HG03175 (cell line): ENCODE measurements around the gene PIK3AP1.
"Not testable (repeated sequence)": the region's sequence is repeated elsewhere in the genome, so short reads cannot be mapped to it uniquely, and the experiment has no call there.

Experiments used
- ATAC-seq: cut with Tn5 transposase; IDR thresholded peaks from one replicate; pipeline ENCODE4 v1.9.1; 2021; ENCODE audit warnings: mild to moderate bottlenecking, moderate library complexity; ENCODE audit not compliant: unreplicated experiment

Gene PIK3AP1

DNA sequence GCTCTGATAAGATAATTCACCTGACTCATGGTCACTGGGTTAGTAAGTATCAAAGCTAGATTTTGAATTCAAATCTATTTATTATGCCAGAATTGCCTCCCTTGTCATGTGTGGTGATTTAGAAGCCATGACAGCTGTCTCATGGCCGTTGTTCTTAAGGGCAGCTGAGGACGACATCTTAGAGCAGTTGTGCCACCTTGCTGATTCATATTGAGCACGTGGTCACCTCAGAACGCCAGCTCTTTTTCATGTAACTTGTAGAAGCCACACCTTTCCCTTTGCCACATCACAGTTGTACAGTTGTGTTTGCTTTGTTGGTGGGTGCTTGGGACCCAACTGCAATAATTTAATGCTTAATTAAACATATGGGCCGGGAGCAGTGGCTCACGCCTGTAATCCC lies 4.3 kb upstream of the PIK3AP1 start:
- ATAC-seq, result no peak

DNA sequence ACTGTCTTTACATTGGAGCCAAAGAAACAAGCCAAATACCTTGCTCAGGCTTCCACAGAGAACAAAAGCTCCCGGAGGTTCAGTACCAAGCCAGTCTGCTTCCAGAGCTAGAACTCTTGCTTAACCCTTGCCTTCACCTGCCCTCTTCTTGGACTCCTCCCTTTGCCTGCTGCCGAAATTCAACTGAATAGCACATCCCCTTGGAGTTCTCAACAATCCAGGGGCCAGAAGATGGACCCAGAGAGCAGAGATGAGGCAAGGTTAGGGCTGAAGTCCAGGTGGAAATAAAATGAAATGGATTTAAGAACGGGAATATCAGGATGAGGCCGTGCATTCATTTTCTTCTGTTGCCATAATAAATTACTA lies 876 bp upstream of the PIK3AP1 start:
- ATAC-seq, result no peak

DNA sequence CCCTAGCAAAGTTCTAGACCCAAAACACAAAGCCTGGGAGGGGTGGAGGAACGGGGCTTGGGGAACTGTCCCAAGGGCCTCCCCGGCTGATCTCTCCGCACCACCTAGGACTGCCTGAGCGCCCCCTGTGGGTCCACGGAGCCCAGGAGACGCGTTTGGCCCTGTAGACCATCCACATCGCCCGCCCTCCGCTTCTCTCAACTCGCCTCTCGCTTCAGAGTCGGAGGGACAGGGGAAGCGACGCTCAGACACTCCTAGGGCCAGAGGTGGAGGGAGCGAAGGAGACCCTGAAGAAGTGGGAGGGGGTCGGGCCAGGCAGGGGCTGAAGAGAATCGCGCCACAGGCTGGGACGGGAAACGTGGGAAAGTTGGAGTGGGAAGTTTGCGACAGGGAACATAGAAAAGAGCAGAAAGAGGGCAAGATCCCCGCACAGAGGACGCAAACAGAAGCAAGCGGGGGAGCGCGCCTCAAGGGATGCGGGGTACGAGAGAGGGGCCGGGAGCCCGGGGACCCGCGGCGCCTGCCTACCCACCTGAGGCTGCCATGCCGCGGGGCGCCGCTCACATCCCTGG lies 378 bp downstream of the PIK3AP1 start:
- ATAC-seq, result peak; percentile 65

DNA sequence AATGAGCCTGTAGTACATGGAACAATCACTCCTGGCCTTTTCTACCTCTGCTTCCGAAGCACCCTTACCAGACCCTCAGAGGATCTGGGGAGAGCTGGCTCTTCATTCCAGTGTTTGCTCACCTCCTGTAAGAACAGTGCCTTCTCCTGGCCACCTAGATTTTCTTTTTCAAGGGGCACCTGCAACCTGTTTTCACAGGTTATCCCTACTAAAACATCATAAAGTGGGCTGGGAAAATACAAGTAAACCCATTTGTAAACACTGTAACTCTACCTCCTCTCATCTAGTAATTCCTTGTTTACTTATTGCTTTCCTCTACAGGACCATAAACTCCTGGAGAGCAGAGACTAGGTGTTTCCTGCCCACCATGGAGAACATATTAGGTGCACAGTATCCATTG lies 1.1 kb downstream of the PIK3AP1 start:
- no peak for ATAC-seq

DNA sequence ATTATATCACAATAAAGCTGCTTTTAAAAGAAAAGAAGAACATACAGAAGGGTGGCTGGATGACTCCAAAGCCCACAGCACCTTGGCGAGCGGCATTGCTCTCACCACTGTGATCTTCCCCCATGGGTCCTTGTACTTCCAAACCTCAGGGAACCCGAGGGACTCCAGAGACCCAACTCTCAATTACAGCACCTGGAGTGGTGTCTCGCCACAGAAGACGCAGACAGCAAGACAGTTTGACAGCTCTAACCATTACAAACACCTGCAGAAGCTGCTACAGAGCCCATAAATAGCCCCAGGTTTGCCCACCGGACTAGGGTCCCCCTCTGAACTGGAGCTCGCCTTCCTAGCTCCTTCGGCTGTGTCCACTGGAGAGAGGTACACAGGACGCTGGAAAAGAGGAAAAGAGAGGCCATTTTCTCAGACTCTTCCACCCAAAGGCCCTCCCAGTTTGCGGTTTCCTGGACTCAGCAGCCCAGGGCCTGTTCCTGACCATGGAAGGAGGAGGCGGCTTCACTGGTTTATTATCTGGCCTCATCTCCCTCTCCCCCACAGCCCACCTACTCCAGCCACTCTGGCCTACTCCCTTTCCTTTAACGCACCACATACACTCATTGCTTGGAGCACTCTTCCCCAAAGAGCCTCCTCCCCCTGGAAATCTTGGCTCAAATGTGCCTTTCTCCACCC lies 1.9 kb downstream of the PIK3AP1 start:
- no peak for ATAC-seq

DNA sequence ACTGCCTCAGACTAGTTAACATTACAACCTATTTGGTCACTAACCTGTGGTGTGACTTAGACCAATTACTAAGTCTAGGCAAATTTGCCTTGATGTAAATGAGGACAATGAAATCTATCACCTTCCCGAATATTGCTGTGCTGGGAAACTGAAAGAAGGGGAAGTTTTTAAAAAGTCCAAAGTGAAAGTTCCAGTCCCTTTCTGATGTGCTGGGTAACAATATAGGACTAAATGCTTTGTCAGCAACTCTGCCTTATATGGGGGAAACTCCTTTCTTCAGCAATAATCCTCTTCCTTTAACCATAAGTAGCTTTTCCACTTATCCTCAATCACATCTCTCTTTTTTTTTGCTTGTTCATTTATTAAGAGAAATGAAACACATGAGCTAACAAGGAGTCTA lies 3.9 kb downstream of the PIK3AP1 start:
- ATAC-seq, result no peak

DNA sequence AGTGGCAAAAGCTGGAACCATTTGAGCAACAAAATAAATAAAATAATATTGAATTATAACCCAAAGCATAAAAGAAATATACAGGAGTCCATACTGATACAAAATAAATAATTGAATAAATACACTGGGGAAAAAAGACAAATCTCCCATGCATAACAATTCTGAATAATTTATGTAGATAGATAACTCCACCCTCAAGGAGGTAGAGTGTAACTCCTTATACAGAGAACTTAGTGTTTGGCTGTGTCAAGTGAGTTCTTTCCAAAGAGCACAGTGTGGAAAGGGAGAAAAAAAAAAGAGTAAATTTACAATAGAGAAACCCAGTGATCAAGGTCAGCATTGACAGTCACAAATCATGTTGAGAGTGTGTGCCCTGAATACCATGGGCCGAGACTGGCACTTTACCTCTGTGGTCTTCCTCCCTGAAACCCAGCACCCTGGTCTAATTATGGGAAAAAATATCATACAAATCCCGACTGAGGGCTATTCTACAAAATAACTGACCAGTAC lies 5.5 kb downstream of the PIK3AP1 start:
- no peak for ATAC-seq

DNA sequence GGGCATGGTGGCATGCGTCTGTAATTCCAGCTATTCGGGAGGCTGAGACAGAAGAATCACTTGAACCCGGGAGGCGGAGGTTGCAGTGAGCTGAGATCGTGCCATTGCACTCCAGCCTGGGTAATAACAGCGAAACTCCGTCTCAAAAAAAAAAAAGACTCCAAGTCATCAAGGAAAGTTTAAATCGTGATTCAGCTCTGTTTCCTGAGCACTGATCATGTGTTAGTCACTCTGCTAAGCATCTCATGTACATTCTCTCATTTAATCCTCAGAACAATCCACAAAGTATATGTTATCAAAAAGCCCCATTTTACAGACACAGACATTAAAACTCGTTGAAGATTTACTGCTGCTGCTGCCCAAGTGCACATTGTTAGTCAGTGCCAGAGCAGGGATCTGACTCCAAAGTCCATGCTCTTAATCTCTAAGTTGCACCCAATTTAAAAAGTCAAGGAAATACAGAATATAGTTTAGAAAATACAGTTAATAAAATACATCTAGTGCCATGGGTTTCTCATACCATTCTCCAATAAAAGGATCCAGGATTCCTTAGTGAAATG lies 6.2 kb downstream of the PIK3AP1 start:
- no peak for ATAC-seq

DNA sequence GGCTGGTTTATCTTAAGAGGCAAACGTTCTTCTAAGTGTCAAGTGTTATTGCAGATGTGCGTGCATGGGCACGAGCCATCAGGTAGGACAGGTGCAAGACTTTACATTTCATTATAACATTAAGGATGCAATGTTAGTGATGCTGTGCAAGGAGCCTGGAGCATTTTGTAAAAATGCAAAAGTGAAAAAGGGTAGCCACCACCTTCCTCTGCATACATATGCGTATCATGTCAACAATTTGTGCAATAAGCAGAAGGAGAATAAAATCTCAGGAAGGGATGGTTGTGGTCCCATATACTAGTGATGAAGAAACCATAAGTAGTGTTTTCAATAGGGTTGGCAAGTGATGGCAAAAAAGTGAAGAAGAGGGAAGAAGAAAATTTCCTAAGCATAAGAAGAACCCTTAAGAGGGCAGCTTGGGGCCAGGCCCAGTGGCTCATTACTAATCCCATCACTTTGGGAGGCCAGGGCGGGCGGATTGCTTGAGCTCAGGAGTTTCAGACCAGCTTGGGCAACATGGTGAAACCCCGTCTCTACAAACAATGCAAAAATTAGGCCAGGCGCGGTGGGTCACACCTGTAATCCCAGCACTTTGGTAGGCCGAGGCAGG lies 7.5 kb downstream of the PIK3AP1 start:
- no peak for ATAC-seq

DNA sequence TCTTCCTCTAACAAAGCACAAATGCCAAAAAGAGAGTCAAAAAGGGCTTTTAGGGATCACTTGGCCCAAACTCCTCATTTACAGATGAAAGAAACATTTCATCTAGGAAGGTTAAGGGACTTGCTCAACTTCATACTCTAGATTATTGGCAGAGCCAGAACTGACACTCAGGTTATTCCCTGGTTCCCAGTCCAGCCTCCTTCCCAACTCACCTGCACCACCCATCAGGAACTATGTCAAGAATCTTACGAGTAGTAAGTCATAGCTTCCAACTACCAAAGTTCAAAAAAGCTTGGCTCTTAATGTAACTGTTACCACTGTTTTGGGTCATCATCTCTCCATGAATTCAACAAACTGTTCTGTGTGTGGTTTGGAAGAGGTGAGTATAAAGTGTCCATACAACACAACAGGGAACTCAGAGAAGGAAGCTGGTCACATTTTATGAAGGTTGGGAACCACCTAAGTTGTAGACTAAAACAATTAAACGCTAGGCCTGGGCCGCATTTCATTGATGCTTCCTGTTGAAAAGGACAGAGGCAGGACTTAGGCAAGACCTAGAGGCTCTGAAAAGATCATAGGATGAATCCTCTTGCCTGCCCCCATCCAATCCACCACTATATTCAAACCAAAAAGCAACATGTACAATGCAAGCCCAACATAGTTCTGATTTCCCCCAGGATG lies 9.1 kb downstream of the PIK3AP1 start:
- no peak for ATAC-seq

DNA sequence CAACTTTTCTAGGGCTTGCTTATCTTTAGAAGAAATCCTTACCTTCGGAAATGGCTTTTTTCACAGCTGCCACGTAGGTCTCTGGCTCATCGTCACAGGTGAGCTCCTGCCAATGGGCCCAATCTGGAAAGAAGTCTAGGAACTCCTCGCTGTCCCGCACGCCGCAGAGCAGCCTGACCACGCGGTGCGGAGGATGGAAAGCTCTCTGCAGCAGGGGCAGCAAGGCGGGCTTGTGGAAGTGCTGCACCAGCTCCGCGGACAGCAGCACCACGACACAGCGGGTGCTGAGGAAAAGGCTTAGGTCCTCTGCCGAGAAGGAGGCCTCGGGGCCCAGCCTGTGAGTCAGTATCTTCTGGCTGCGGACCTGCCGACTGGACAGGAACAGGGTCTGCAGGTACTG lies 10.8 kb downstream of the PIK3AP1 start:
- ATAC-seq, result no peak

DNA sequence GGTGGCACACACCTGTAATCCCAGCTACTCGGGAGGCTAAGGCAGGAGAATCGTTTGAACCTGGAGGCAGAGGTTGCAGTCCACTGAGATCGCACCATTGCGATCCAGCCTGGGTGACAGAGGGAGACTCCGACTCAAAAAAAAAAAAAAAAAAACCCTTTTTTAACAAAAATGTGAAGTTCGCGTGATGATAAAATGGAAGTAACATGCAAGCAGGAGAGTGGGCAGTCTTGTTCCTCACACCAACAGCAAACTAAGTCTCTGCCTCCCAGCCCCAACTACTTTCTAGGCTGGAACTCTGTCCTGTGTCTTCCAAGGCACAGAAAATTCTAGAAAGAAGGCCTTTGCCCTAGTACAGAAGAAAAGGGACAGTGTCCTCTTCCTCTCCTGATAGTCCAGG lies 11.3 kb downstream of the PIK3AP1 start:
- ATAC-seq, result no peak

DNA sequence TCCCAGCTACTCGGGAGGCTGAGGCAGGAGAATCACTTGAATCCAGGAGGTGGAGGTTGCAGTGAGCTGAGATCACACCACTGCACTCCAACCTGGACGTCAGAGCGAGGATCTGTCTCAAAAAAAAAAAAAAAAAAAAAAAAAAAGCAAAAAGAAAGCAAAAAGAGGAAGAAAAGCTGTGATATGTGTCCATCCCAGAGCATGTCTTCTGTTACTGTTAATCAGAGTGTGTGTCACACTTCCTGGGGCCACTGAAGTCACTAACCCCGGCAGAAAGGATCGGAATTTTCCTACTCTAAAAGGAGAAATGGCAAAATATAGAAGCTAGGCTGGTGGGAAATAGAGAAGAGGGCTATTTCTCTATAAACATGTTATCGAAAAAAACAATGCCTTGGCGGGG lies 11.9 kb downstream of the PIK3AP1 start:
- no peak for ATAC-seq

DNA sequence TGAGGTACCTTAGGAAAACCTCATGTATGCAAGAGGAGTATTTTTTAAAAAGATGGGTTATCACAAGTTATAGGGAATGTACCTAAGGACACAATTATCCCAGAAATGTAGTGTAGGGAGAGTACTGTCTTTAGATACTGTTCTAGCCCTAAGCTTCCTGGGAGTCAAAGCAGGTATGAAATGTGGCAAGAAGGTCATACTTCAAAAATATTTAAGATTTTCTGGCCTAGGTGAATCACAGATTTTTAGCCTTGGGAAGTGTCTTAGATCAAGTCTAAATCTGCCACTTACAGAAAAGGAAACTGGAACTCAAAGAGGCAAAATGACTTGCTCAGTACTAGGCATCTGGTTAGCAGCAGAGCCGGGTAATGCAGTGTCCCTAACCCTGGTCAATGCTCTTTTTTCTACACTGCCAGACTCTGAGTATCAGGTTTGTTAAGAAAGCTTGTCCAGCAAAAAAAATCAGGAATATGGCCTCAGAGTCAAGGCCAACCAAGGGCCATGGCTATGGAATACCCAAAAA lies 13.9 kb downstream of the PIK3AP1 start:
- peak; percentile 41 for ATAC-seq

DNA sequence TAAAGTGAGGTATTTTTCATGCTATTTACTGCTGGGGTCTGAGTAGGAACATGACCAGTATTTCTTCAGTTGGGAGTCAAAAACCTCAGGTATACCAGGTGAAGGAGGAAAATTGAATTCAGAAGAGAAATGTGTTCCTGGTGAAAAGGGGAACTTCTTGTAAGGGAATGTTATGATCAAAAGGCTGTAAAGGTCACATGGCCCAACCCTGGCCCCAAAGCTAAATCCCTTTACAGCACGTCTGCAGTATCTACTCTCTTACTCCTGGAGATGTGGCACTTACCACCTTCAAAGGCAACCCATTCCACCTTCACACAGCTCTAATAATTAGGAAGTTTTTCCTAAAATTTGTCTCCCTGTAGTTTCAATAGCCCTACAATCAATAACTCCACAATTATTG lies 15.2 kb downstream of the PIK3AP1 start:
- ATAC-seq, result no peak

DNA sequence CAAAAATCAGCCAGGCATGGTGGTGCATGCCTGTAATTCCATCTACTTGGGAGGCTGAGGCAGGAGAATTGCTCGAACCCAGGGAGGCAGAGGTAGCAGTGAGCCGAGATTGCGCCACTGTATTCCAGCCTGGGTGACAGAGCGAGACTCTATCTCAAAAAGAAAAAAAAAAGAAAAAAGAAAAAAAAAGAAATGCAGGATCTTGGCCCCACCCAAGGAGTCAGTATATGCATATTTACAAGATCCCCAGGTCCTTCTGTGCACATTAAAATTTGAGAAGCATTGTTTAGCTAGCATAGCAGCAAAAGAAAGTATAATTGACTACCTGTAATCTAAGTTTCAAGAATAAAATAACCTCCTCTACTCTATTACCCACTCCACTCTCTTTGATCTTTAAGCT lies 15.8 kb downstream of the PIK3AP1 start:
- no peak for ATAC-seq

DNA sequence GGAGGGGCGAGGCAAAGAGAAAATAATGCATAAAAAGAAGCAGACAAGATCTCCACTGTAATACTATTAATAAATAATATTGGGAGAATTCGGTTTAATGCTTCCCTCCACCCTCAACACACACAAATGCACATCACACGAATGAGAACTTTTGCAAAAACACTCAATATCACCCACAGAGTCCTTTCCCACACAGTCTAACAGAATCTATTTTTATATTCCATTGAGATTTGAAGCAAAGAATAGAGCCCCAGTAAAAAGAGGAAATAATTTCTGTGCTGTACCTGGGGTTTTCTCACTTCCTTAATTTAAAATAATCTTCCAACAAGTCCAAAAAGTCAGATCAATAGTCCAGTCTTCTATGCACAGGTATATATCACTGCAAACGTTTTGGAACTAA lies 17.0 kb downstream of the PIK3AP1 start:
- ATAC-seq, result no peak

DNA sequence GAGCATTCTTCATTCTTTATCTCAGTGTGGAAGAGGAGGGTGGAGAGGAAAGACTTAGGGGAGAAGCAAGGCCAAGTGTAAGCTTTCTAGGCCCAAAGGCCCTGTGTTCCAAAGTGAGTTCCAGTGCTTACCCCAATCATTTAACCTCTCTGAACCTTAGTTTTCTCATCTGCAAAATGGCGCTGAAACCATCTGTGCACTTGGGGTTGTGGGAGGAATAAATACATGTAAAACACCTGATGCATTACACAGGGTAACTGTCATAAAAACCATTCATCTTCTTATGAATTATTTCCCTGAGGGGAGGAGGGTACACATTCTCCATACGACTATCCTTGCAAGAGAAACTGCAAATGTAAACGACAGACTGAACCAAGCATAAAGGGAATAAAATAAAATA lies 19.0 kb downstream of the PIK3AP1 start:
- no peak for ATAC-seq

DNA sequence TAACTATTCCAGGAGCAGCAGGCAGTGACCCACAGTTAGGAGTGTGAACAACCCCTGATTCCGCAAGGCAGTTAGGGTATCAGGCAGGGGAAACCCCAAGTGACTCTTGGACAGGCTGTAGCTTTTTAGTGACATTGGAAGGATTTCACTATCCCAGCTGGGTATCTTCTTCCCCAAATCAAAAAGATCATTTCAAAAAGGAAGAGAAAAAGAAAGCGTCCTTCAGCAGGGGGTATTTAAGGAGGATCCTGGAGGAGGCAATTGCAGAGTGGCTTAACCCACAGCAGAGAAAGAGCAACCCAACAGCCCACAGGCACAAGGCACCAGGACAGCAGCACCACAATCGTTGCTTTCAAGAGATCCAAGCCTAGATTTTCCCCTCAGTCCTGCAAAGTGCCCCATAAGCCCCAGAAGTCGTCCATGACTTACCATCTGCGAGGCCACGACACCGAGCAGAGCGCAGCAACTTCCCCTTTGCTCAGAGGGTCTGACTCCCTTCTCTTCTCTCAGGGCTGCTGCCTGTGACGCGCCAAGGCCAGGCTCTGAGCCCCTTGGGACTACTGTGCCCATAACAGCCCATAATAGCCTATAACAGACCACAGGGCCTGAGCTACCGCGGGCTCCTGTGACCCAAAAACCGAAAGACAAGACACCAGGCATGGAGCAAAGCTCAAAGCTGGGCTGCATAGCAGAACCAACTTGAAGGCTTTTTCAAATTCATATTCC lies 19.8 kb downstream of the PIK3AP1 start:
- peak; percentile 89 for ATAC-seq

DNA sequence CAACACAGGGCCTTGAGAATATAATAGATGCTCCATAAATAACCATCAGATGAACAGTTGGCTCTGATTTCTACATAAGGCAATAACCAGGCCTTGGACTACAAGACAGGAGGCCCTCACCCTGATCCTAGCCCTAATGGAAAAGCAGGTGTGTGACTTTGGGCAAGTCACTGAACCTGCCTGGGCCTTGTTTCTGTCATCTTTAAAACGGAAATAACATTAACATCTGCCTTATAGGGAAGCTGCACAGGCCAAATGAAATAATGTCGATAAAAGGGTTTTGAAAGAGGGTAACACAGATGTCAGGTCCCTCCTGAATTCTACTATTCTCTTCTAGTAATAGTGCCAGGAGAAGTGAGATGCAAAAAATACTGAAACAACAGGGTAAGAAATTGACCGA lies 20.7 kb downstream of the PIK3AP1 start:
- no peak for ATAC-seq

DNA sequence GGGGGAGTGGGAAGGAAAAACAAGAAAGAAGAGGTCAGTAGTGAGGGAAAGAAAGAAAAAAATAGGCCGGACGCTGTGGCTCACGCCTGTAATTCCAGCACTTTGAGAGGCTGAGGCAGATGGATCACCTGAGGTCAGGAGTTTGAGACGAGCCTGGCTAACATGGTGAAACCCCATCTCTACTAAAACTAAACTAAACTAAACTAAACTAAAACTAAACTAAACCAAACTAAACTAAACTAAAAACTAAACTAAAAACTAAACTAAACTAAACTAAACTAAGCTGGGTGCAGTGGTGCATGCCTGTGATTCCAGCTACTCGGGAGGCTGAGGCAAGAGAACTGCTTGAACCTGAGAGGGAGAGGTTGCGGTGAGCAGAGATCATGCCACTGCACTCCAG lies 22.0 kb downstream of the PIK3AP1 start:
- ATAC-seq, result not testable (repeated sequence)
